NCI-H146 (cell line): ENCODE data around the gene ALDH3B2.
"Not testable (repeated sequence)": the region's sequence is repeated elsewhere in the genome, so short reads cannot be mapped to it uniquely, and the experiment has no call there.

Source experiments
- DNase-seq: peaks from one replicate; lab custom pipeline; 2025; lab: John Stamatoyannopoulos, UW

The ALDH3B2 gene

GRCh38 chr11:67662142-67662834 is 12.1 kb downstream of the ALDH3B2 start:
- DNase-seq, result no peak

DNA sequence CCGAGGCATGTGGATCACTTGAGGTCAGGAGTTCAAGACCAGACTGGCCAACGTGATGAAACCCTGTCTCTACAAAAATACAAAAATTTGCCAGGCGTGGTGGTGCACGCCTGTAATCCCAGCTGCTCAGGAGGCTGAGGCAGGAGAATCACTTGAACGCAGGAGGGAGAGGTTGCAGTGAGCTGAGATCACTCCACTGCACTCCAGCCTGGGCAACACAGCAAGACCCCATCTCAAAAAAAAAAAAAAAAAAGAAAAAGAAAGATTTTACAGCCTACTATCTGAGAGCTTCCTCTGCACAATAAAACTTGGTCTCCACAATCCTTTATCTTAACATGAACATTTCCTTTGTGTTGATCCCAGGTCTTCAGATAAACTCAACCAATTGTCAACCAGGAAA is 13.7 kb downstream of the ALDH3B2 start:
- DNase-seq, result not testable (repeated sequence)

GRCh38 chr11:67659651-67660165 is 14.7 kb downstream of the ALDH3B2 start:
- DNase-seq, result not testable (repeated sequence)

DNA sequence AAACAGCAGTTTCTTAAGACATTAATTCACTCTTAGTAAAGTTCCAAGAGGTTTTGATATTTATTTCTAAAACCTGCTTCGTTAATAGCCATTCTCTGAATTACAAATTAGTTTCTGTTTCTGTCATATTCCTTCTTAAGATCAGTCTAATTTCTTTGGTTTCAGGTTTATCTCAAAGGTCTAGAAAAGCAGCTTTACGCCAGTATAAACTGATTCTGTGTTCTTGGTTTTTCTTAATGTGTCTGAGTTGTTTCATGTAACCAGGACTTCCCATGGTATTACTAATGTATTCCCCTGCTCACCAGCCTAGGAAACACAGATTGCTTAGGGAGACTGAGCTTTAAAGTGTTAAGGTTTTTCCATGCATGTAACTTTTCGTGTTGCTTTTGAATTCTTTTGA is 17.1 kb downstream of the ALDH3B2 start:
- no peak for DNase-seq

DNA sequence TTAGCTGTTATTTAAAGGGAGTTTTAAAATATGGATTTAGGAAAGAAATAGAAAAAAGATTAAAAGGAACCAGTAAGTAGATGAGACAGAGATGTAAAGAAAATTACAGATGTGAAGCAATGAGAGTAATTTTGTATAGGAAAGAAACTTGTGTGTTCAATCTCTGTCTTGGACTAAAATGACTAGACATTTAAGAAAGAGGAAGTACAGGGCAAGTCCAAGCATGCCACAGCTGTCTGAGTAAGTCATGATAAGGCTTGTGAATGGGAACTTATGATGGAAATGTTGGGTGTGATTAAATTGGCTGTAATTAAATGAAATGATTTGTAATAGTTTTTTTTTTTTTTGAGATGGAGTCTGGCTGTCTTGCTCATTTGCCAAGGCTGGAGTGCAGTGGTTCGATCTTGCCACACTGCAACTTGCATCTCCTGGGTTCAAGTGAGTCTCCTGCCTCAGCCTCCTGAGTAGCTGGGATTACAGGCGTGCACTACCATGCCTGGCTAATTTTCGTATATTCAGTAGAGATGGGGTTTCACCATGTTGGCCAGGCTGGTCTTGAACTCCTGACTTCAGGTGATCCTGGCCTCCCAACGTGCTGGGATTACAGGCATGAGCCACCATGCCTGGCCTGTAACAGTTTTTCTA is 18.0 kb downstream of the ALDH3B2 start:
- no peak for DNase-seq

DNA sequence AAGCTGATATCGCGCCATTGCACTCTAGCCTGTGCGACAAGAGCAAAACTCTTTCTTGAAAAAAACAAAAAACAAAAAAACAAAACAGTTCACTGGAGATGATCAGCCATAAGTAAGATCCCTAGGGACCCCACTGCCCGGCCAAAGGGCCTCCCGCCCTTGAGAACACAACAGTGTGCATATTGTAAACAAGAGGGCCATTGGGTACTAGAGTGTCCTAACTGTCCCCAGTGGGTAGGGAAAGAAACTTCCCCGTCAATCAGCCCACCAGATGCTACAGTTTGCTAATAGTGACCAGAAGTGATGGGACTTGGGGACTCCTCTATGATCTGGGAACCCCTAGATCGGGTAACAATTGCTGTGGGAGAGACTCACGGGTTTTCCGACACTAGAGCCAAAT is 20.2 kb downstream of the ALDH3B2 start:
- no peak for DNase-seq

- DNase-seq, result no peak
These were observed 21.2 kb downstream of the ALDH3B2 start for GRCh38 chr11:67652965-67653845.

GRCh38 chr11:67651976-67652781 is 22.2 kb downstream of the ALDH3B2 start:
- no peak for DNase-seq

GRCh38 chr11:67649634-67650510 is 24.6 kb downstream of the ALDH3B2 start:
- DNase-seq, result no peak

DNA sequence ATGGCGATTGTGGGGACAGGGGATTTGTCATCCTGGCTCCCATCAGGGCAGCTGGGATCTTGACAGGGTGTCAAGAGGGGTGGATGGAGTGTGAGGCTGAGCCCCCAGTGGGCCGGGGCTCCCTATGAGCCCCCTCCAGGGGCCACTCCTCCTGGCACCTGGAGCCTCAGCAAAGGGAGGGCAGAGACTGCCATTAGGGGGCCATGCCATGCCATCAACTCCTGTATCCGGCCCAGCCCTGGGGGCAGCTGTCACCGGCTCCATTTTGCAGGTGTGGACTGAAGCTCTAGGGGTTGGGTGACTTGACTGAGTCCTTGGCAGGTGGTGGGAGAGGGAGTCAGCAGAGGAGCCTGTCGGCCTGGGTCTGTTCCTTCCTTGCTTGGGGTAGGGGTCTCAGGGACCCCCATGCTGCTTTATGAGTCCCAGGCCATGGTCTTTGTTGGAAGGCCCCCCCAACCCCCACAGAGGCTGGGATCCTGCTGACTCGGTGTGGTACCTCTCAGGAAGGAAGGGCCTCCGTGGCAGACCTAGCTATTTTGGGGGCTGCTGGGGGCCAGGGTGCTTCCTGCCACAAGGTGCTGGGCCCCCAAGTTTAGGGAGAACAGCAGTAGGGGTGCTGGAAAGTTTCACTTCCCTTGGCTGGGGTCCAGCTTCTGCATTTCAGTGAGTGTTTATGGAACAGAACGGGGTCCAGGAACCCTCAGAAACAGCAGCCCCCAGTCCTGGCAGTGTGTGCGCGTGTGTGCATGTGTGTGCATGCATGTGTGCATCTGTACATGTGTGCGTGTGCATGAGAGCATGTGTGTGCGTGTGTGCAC is 25.4 kb downstream of the ALDH3B2 start:
- DNase-seq, result no peak

- DNase-seq, result peak; percentile 66
These were observed 26.2 kb downstream of the ALDH3B2 start for GRCh38 chr11:67648140-67648795.

- no peak for DNase-seq
These were observed 27.0 kb downstream of the ALDH3B2 start for GRCh38 chr11:67647471-67647870.

DNA sequence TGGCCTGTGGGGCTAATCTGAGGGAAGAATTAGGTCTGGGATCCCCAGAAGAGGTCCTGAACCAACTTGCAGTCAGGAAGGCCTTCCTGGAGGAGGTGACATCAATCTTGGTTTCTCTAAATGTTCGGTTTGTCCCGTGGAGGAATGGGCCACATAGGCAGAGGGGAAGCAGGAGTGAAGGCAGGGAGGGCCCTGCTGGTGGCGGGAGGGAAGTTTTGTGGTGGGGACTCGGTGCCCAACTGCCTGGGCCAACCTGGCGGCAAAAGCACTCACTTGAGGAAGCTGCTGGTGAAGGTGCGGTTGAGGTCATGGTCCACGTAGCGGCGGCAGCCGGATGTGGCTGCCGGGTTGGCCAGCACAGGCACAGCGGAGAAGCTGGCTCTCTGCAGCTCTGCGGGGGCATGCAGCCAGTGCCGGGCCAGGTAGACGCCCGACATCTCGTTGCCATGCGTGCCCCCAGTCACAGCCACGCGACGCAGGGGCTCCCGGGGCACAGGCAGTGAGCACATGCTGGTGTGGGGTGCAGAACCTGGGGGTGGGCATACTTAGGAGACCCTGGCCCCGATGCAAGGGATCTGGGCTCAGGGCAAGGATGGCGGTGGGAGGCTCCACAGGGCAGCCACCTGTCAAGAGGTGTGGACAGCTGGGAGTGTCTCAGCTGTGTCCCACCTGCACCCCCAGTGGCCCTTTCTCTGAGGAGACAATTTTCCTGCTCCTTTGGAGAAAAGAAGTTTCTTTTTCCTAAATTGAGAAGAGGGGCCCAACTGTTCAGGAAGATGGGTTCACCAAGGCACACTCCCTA is 27.7 kb downstream of the ALDH3B2 start:
- DNase-seq, result no peak

GRCh38 chr11:67645521-67646461 is 28.6 kb downstream of the ALDH3B2 start:
- no peak for DNase-seq

- DNase-seq, result no peak
These were observed 29.7 kb downstream of the ALDH3B2 start for GRCh38 chr11:67644472-67645418.

- DNase-seq, result no peak
These were observed 30.4 kb downstream of the ALDH3B2 start for GRCh38 chr11:67644042-67644441.
